A673 (cell line): ENCODE measurements around the gene DOK6. TPM values are rescaled to one million over a fixed set of nuclear protein-coding genes. Genes with fewer than 3 reads are reported as not detected.

ENCODE experiments used
- BruUV-seq: library from RNA; stranded (reverse); fragments of 400-500 nt; replicated peaks from 2 replicates; lab custom pipeline; 2021; lab: Mats Ljungman, UMichigan
- CTCF ChIA-PET: fragments of 300-600 bp; sonication (Branson Sonifier 250); formaldehyde crosslinking; loops from one replicate; lab custom pipeline; 2022; ENCODE audit warnings: antibody characterized with exemption; lab: Charles Lee
- POLR2A ChIA-PET: fragments of 300-600 bp; sonication (Branson Sonifier 250); formaldehyde crosslinking; loops from one replicate; lab custom pipeline; 2022; ENCODE audit warnings: antibody characterized with exemption; ENCODE audit not compliant: low non-redundant PET; lab: Charles Lee
- DNase-seq: peaks from one replicate; pipeline ENCODE4 v3.0.0-alpha.2; 2015; ENCODE audit warnings: low spot score
- H3K27ac ChIP-seq: fragments of 200-600 bp; sonication (generic); 2 replicates; pipeline ENCODE4 v1.5.1; 2016; ENCODE audit warnings: mixed run types, low read depth, mild to moderate bottlenecking, mixed read lengths, antibody characterized with exemption, low read length; ENCODE audit not compliant: poor library complexity, severe bottlenecking
- H3K27me3 ChIP-seq: fragments of 200-600 bp; sonication (generic); replicated peaks from 2 replicates; pipeline ENCODE4 v1.6.1; 2017; ENCODE audit warnings: mixed run types, low read depth, mild to moderate bottlenecking, mixed read lengths, antibody characterized with exemption, low read length; ENCODE audit not compliant: insufficient read depth, poor library complexity
- H3K36me3 ChIP-seq: fragments of 200-600 bp; sonication (generic); 2 replicates; pipeline ENCODE4 v1.6.1; 2016; ENCODE audit warnings: mixed run types, mild to moderate bottlenecking, mixed read lengths, antibody characterized with exemption, low read length; ENCODE audit not compliant: insufficient read depth, poor library complexity, severe bottlenecking
- H3K4me1 ChIP-seq: fragments of 200-600 bp; sonication (generic); 2 replicates; pipeline ENCODE4 v1.6.1; 2017; ENCODE audit warnings: mixed run types, mild to moderate bottlenecking, mixed read lengths, antibody characterized with exemption, low read length; ENCODE audit not compliant: insufficient read depth, poor library complexity, severe bottlenecking
- H3K4me3 ChIP-seq: fragments of 200-600 bp; sonication (generic); 2 replicates; pipeline ENCODE4 v1.5.1; 2016; ENCODE audit warnings: low read depth, mixed run types, mild to moderate bottlenecking, mixed read lengths, low read length; ENCODE audit not compliant: poor library complexity, severe bottlenecking
- H3K9me3 ChIP-seq: fragments of 200-600 bp; sonication (generic); 2 replicates; pipeline ENCODE4 v1.6.1; 2016; ENCODE audit warnings: mixed run types, low read depth, mild to moderate bottlenecking, mixed read lengths, antibody characterized with exemption, low read length; ENCODE audit not compliant: poor library complexity, severe bottlenecking
- CTCF ChIP-seq: fragments of 300-800, 200-600 bp; sonication (generic); conservative IDR thresholded peaks from 2 replicates; pipeline ENCODE4 v1.5.1; 2017; ENCODE audit warnings: low read depth, mild to moderate bottlenecking, antibody characterized with exemption, low read length, moderate library complexity, mixed read lengths
- EZH2 ChIP-seq: fragments of 200-600 bp; sonication (generic); IDR thresholded peaks from 2 replicates; pipeline ENCODE4 v1.6.1; 2017; ENCODE audit warnings: borderline replicate concordance, low read depth, mild to moderate bottlenecking, mixed read lengths, antibody characterized with exemption, low read length; ENCODE audit not compliant: poor library complexity, severe bottlenecking
- intact Hi-C: fragments of 100-400 bp; cut with micrococcal nuclease; formaldehyde crosslinking; loops from one replicate; pipeline ENCODE4 v1.10.0; 2022; ENCODE audit not compliant: unreplicated experiment
- total RNA-seq: library from RNA; stranded (reverse); gene quantifications from 2 replicates; pipeline ENCODE4 v1.2.3, GENCODE V29; 2021

The DOK6 gene
- total RNA-seq, 1 experiment from 2014 or later, result 13.7 TPM

GRCh38 chr18:69697069-69697468, 296.4 kb downstream of the DOK6 start:
- ChIA-PET POLR2A (no interaction called here), CTCF (no interaction called here)
- Histone ChIP-seq H3K27ac (no peak overlapping the region), H3K27me3 (no peaks in the 10 kb centered on the region), H3K4me3 (no peak overlapping the region), H3K4me1 (no peaks in the 10 kb centered on the region), H3K9me3 (no peaks in the 10 kb centered on the region), H3K36me3 (no peaks in the 10 kb centered on the region)
- no peak for DNase-seq
- intact Hi-C loops, result no loop called here
- no peak for TF ChIP-seq EZH2
- TF ChIP-seq CTCF, result no peak
- BruUV-seq, result no TSS peak

- H3K36me3 ChIP-seq, result no peaks in the 10 kb centered on the region
- H3K27me3 ChIP-seq, result no peaks in the 10 kb centered on the region
- POLR2A ChIA-PET, result no interaction called here
- CTCF ChIA-PET, result no interaction called here
- intact Hi-C loops, result no loop called here
- no peak for DNase-seq
- no peaks in the 10 kb centered on the region for H3K9me3 ChIP-seq
- H3K4me3 ChIP-seq, result no peak overlapping the region
- H3K4me1 ChIP-seq, result no peaks in the 10 kb centered on the region
- BruUV-seq, result no TSS peak
- no peak overlapping the region for H3K27ac ChIP-seq
- no peak for TF ChIP-seq EZH2
- no peak for TF ChIP-seq CTCF
These were observed 297.0 kb downstream of the DOK6 start for GRCh38 chr18:69697689-69698088.

GRCh38 chr18:69701305-69701704, 300.6 kb downstream of the DOK6 start:
- TF ChIP-seq CTCF (no peak), EZH2 (no peak)

More at GRCh38 chr18:69701305-69701704, 300.6 kb downstream of the DOK6 start:
- Histone ChIP-seq H3K4me1 (no peaks in the 10 kb centered on the region), H3K27me3 (no peaks in the 10 kb centered on the region), H3K36me3 (no peaks in the 10 kb centered on the region), H3K27ac (no peak overlapping the region), H3K9me3 (no peaks in the 10 kb centered on the region), H3K4me3 (no peak overlapping the region)
- CTCF ChIA-PET, result no interaction called here
- BruUV-seq, result no TSS peak
- POLR2A ChIA-PET, result no interaction called here
- no peak for DNase-seq
- intact Hi-C loops, result no loop called here
